Transverse colon (tissue), 4 donors: ENCODE measurements around the gene POU3F1. TPM values are rescaled to one million over a fixed set of nuclear protein-coding genes. Genes with fewer than 3 reads are reported as not detected.

ENCODE experiments used
- DNase-seq: peaks from one replicate; pipeline ENCODE4 v3.0.0-alpha.2; 2019
- H3K27ac ChIP-seq, 4 donors: fragments of 200-600 bp; sonication (generic); 2 replicates each; pipeline ENCODE4 v1.5.1; 2016 to 2018; ENCODE audit warnings: inconsistent platforms in 4 of 4
- H3K27me3 ChIP-seq: fragments of 200-600 bp; sonication (generic); 2 replicates; pipeline ENCODE4 v1.5.1; 2017; ENCODE audit warnings: inconsistent platforms
- H3K36me3 ChIP-seq, 4 donors: fragments of 200-600 bp; sonication (generic); 2 replicates each; pipeline ENCODE4 v1.5.1; 2017 to 2019; ENCODE audit warnings: inconsistent platforms in 4 of 4
- H3K4me1 ChIP-seq, 4 donors: fragments of 200-600 bp; sonication (generic); 2 replicates each; pipeline ENCODE4 v1.5.1; 2017 to 2020; ENCODE audit warnings: inconsistent platforms in 4 of 4
- H3K4me3 ChIP-seq, 4 donors: fragments of 200-600 bp; sonication (generic); 1 replicate in 1 of 4; 2 replicates in 3 of 4; pipeline versions ENCODE4 v1.5.1 to v1.6.1; 2017 to 2019; ENCODE audit warnings: inconsistent platforms in 4 of 4
- H3K9me3 ChIP-seq, 2 donors: fragments of 200-600 bp; sonication (generic); 2 replicates each; pipeline ENCODE4 v1.5.1; 2017 to 2019; ENCODE audit warnings: inconsistent platforms in 2 of 2
- EP300 ChIP-seq: sonication (generic); formaldehyde crosslinking; IDR thresholded peaks from one replicate; pipeline ENCODE4 v1.6.1; 2017; ENCODE audit warnings: antibody characterized with exemption, low read depth
- POLR2A ChIP-seq: fragments of 450-650 bp; IDR thresholded peaks from one replicate; pipeline ENCODE4 v1.6.1; 2016; ENCODE audit warnings: antibody characterized with exemption, mild to moderate bottlenecking, moderate library complexity
- POLR2AphosphoS5 ChIP-seq, 3 donors: sonication (generic); formaldehyde crosslinking; IDR thresholded peaks; one replicate each; pipeline ENCODE4 v1.6.1; 2016; ENCODE audit warnings: antibody characterized with exemption in 3 of 3
- WGBS, 2 donors: methylation state at CpG; one replicate each; pipeline ENCODE4 v1.1.5; 2018; ENCODE audit warnings: low coverage in 1 of 2; 5-methylcytosine and 5-hydroxymethylcytosine counted together
- in situ Hi-C, 4 donors: fragments of 200-750 bp; cut with MboI; loops; one replicate each; pipeline versions ENCODE4 v1.15.0 to v1.15.1; 2017; ENCODE audit warnings: low sequenced_read_pairs in 3 of 4, low pct_ligation_motif_present in 1 of 4, low pct_unique_long_range_greater_than_20kb in 1 of 4
- intact Hi-C: fragments of 100-400 bp; cut with DNase I; formaldehyde crosslinking; loops from one replicate; pipeline ENCODE4 v1.15.1; 2023; ENCODE audit warnings: low total_unique reads
- total RNA-seq, 4 donors: library from RNA; depleted of rRNA; stranded (reverse); fragments of >200 nt; gene quantifications; one replicate each; pipeline ENCODE4 v1.1.0, GENCODE V29; 2016
- TF ChIP-seq, protein P1 (sequence below), 5 experiments: fragments of 200-600 bp in 3 of 5; fragments of 450-650 bp in 2 of 5; sonication (generic) in 3 of 5; IDR thresholded peaks; 1 replicate in 2 of 5; 2 replicates in 3 of 5; pipeline ENCODE4 v1.5.1; 2016 to 2017; ENCODE audit warnings: antibody characterized with exemption in 5 of 5, inconsistent platforms in 3 of 5, mild to moderate bottlenecking in 2 of 5, moderate library complexity in 1 of 5

The POU3F1 gene
- total RNA-seq, 4 donors from 2014 or later, result not detected

GRCh38 chr1:37999430-38000232 is 47.0 kb downstream of the POU3F1 start:
- in situ Hi-C loops, result no loop called here
- DNase-seq, result no peak
- Histone ChIP-seq H3K9me3 (no peaks in the 10 kb centered on the region), H3K4me1 (peaks cover 38 to 79% (median 60%) of the 10 kb centered on the region in 4 donors), H3K36me3 (no peaks in the 10 kb centered on the region), H3K27me3 (peaks cover 23% of the 10 kb centered on the region), H3K27ac (peak overlapping the region; percentile 80 to 94 (median 90)), H3K4me3 (no peak overlapping the region)
- 19 to 25% methylated on average over 3 to 9 of the region's 9 CpGs for WGBS, 2 donors
- intact Hi-C loops, result no loop called here
- TF ChIP-seq EP300 (no peak), POLR2A (no peak), POLR2AphosphoS5 (IDR thresholded peaks at IDR 0.05) (no peak)
- TF ChIP-seq, protein P1, sequence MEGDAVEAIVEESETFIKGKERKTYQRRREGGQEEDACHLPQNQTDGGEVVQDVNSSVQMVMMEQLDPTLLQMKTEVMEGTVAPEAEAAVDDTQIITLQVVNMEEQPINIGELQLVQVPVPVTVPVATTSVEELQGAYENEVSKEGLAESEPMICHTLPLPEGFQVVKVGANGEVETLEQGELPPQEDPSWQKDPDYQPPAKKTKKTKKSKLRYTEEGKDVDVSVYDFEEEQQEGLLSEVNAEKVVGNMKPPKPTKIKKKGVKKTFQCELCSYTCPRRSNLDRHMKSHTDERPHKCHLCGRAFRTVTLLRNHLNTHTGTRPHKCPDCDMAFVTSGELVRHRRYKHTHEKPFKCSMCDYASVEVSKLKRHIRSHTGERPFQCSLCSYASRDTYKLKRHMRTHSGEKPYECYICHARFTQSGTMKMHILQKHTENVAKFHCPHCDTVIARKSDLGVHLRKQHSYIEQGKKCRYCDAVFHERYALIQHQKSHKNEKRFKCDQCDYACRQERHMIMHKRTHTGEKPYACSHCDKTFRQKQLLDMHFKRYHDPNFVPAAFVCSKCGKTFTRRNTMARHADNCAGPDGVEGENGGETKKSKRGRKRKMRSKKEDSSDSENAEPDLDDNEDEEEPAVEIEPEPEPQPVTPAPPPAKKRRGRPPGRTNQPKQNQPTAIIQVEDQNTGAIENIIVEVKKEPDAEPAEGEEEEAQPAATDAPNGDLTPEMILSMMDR (IDR thresholded peaks at IDR 0.05), result no peak

DNA sequence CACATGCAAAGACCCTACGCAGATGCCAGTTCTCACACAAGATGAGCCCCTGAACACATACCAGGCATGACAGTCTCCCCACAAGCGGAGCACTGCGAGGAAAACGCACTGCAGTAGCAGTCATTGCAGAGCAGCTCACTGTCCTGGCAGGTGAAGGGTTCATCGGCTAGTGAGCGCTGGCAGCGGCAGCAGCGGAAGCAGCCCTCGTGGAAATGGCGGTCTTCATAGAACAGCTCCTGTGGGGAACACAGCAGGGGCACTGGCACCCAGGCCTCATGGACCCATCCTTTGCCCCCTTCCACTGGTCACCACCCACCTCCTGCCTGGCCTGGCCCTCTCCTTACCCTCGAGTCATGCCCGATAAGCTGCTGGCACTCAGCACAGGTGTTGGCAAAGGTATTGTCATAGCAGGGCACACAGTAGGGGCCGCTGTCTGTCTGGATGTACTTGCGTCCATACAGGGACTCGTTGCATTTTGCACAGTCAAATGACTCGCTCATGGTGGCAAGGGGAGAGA is 47.6 kb downstream of the POU3F1 start:
- peak overlapping the region; percentile 80 to 94 (median 90) for H3K27ac ChIP-seq
- intact Hi-C loops (no loop called here), in situ Hi-C loops (no loop called here)
- no peak overlapping the region for H3K4me3 ChIP-seq
- no peaks in the 10 kb centered on the region for H3K36me3 ChIP-seq
- no peak for DNase-seq
- peaks cover 38 to 74% (median 58%) of the 10 kb centered on the region in 4 donors for H3K4me1 ChIP-seq
- H3K27me3 ChIP-seq, result peaks cover 17% of the 10 kb centered on the region
- TF ChIP-seq POLR2A, result no peak
- TF ChIP-seq EP300, result no peak
- no peak for TF ChIP-seq POLR2AphosphoS5 (IDR thresholded peaks at IDR 0.05)
- TF ChIP-seq, protein P1 (IDR thresholded peaks at IDR 0.05), result no peak
- 77% methylated on average over 16 of the region's 16 CpGs; no CpG with 5 or more reads in 1 of the 2 donors for WGBS, 2 donors
- no peaks in the 10 kb centered on the region for H3K9me3 ChIP-seq

- peak overlapping the region; percentile 80 to 94 (median 90) for H3K27ac ChIP-seq
- peaks cover 10% of the 10 kb centered on the region for H3K27me3 ChIP-seq
- in situ Hi-C loops, result no loop called here
- H3K9me3 ChIP-seq, result no peaks in the 10 kb centered on the region
- no peaks in the 10 kb centered on the region for H3K36me3 ChIP-seq
- no peak overlapping the region for H3K4me3 ChIP-seq
- no peak for DNase-seq
- intact Hi-C loops, result no loop called here
- peaks cover 32 to 68% (median 52%) of the 10 kb centered on the region in 4 donors for H3K4me1 ChIP-seq
- TF ChIP-seq, protein P1 (IDR thresholded peaks at IDR 0.05), result no peak
- TF ChIP-seq POLR2AphosphoS5 (IDR thresholded peaks at IDR 0.05) (no peak), EP300 (no peak), POLR2A (no peak)
- WGBS, 2 donors, result 70 to 82% methylated on average over 4 to 9 of the region's 9 CpGs
Observed at GRCh38 chr1:37998089-37998808, 48.3 kb downstream of the POU3F1 start.
